GM18526 (cell line): ENCODE results near the gene EXPH5.

Experiments used
- POLR2A ChIP-seq: IDR thresholded peaks from 3 replicates; pipeline ENCODE4 v1.6.1; 2011; ENCODE audit not compliant: insufficient read length; ENCODE audit errors: extremely low read depth

Gene EXPH5

GRCh38 chr11:108584973-108585372 is 8.6 kb downstream of the EXPH5 start:
- TF ChIP-seq POLR2A: no peak

DNA sequence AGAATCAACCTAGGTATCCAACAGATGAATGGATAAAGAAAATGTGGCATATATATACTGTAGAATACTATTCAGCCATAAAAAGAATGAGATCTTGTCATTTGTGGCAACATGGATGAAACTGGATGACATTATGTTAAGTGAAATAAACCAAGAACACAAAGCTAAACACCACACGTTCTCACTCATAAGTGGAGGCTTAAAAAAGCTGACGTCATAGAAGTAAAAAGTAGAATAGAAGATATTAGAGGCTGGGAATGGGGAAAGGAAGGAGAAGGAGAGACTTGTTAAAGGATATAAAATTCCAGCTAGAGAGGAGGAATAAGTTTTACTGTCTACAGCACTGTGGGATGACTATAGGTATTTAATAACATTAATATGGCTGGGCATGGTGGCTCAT is 12.9 kb downstream of the EXPH5 start:
- TF ChIP-seq POLR2A: no peak

DNA sequence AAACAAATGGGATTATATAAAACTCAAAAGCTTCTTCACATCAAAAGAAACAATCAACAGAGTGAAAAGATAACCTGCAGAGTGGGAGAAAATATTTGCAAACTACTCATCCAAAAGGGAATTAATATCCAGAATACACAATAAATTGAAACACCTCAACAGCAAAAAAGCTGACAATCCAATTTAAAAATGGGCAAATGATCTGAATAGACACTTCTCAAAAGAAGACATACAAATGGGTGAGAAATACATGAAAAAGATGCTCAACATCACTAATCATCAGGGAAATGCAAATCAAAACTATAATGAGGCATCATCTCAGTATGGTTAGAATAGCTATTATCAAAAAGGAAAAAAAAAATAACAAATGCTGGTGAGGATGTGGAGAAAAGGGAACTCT is 13.5 kb downstream of the EXPH5 start:
- TF ChIP-seq POLR2A: no peak

DNA sequence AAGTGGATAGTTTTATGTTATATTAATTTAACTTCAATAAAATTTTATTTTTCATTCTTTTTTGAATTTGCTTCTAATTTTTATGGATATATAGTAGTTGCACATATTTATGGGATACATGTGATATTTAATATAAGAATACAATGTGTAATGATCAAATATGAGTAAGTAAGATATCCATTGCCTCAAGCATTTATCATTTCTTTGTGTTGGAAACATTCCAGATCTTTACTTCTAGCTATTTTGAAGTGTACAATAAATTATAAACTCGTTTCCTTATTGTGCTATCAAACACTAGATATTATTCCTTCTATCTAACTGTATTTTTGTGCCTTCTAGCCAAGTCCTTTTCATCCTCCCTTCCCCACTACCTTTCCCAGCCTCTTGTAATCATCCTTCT is 17.0 kb downstream of the EXPH5 start:
- no peak for TF ChIP-seq POLR2A

- no peak for TF ChIP-seq POLR2A
Measured at GRCh38 chr11:108574675-108575074, 18.9 kb downstream of the EXPH5 start.

- TF ChIP-seq POLR2A: no peak
Measured at GRCh38 chr11:108571001-108571400, 22.6 kb downstream of the EXPH5 start.

DNA sequence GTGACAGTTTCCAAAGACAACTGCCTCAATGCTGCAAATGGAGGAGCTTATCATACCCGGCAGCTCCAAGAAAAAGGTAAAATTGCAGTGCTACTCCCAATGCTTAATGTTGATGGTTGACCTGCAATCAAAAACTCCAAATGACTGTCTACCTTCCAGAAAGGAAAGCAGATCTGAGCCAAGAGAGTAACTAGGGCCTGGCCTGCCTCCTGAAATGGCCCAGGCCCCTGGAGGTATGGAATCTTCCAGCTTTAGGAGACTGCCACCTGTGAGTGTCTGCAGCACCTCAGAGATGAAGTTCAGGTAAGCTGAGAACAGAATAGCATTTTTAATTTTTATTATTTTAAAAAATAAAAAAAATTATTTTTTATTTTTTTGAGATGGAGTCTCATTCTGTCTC is 23.7 kb downstream of the EXPH5 start:
- TF ChIP-seq POLR2A: no peak

DNA sequence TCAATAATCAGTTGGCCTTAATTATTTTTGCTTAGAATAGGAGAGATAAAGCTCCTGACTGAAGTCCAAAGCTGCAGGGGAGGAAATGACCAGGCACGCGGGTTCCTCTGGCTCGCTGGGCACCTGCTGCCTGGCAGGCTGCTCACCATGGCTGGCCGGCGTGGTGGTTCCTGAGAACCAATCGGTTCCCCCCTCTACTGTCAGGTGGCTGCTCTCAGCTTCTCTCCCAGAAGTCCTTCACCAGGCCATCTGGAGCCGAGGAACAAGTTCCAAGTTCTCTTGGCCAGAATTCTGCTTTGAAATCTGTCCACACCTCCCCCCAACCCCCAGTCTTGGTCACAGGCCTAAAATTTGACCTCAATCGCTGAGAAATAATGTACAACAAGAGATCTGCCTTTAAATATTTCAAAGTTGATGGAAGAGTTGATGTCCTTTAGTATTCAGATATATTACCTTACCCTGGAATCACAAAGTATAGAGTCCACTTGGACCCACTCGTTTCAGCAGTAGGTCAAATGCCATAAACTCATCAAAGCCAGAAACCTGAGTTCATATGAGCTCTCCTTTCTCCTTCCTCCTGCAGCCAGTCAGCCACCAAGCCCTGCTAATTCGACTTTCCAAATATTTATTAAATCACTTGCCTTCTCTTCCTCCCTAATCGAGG is 25.2 kb downstream of the EXPH5 start:
- TF ChIP-seq POLR2A: no peak

DNA sequence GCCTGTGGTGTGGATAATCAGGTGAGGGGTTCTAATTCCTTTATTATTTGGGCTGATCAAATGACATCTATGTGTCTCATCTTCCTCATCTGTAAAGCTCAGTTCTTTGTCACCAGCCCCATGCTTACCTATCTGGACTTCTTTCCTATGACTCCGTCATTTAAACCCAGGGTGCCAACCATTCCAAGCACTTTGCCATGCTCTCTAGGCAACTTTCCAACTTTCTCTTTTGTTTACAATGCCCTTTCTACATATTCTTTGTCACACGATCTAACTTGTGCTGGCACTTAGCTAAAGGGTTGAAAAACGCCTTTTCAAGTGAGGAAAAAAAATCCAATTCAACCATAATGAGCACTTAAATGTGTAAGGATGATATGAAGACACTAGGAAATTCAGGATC is 27.9 kb downstream of the EXPH5 start:
- no peak for TF ChIP-seq POLR2A

DNA sequence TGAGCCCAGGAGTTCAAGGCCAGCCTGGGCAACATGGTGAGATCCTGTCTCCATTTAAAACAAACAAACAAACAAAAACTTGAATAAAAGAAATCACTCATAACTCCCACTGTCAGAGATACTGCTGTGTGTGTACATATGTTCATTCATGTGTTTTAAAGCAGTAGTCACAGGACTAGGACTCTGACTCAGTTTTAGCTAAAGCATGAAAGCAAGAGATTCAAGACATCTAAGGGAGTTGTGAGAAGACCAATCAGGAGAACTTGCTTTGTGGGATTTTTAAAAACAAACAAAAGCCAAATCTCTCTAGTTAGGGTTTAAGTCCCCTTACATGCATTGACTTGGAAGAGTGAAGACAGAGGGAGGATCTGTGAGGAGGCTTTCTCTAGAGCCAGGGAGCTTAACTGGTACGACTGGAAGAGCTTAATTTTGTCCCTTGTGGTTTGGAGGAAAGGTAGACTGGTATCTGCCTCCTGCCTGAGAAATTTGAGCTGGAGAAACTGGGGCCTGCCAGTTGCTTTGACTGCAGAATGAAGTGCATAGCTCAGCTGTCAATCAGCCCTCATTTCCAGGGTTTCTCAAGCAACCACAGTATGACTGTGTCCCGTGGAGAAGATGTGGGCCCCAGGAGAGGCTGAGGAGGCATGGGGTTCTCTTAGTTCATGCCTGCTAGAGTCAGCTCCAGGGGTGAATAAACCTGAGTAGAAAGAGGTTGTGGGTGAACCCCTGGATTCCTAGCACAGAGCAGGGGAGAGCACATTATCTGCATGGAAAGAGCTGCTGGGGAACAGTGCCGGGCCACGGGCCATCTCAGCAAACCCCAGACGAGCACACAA is 30.6 kb downstream of the EXPH5 start:
- TF ChIP-seq POLR2A: no peak

- no peak for TF ChIP-seq POLR2A
Measured at GRCh38 chr11:108561535-108561991, 32.0 kb downstream of the EXPH5 start.

GRCh38 chr11:108559904-108560303 is 33.7 kb downstream of the EXPH5 start:
- TF ChIP-seq POLR2A: no peak

- TF ChIP-seq POLR2A: no peak
Measured at GRCh38 chr11:108559340-108559739, 34.2 kb downstream of the EXPH5 start.

DNA sequence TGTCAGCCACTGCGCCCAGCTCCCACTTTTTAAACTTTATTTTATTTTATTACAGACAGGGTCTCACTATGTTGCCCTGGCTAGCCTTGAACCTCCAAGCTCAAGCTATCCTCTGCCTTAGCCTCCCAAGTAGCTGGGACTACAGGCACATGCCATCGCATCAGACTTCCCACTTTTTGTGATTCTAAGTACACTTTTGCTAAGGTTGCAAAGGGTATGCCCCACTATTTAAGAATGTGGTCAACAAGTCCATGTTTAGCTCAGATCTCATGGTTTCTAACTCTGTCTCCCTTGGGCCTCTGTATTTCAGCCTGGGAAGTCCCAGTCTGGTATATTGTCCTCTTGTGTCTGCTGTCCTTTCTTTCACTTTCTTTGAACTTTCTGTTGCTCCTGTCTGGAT is 35.3 kb downstream of the EXPH5 start:
- no peak for TF ChIP-seq POLR2A

GRCh38 chr11:108556019-108556418 is 37.5 kb downstream of the EXPH5 start:
- TF ChIP-seq POLR2A: no peak

- TF ChIP-seq POLR2A: no peak
Measured at GRCh38 chr11:108551651-108552462, 41.7 kb downstream of the EXPH5 start.

DNA sequence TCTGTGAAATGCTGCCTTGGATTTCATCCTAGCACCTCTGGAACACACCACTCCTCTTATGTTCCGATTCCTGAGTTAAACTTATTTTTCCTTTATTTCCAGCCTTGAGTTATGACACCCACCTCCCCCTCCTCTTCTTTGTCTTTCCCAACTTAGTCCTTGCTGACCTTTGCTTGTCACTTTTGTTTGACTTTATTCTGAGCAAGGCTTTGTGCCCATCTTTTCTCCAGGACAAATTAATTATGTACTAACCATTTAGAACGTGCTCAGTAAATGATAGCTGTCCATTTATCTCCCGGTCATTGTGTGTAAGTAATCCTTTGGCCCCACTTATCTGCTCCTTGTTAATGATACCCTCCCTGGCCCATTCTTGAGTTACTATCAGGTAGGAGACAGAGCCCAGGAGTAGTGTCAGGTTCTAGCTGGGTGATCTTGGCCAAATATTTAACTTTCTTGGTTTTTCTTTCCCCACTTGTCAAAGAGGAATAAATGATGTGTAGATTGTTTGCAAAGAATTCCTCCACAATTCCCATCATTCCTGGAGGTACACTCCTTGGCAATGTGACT is 44.2 kb downstream of the EXPH5 start:
- TF ChIP-seq POLR2A: no peak
